HG03354 (cell line): ENCODE measurements around the gene PROK1.

Experiments
- ATAC-seq: cut with Tn5 transposase; IDR thresholded peaks from one replicate; pipeline ENCODE4 v1.9.1; 2021; ENCODE audit warnings: mild to moderate bottlenecking; ENCODE audit not compliant: unreplicated experiment, poor library complexity, severe bottlenecking

PROK1 gene

GRCh38 chr1:110504226-110504625 lies 53.3 kb downstream of the PROK1 start:
- no peak for ATAC-seq

GRCh38 chr1:110505596-110505995 lies 54.6 kb downstream of the PROK1 start:
- no peak for ATAC-seq

GRCh38 chr1:110506541-110506940 lies 55.6 kb downstream of the PROK1 start:
- ATAC-seq: no peak
